CD8-positive, alpha-beta memory T cell (primary cell): Measurements from ENCODE around the gene MAGEA6. TPM values are rescaled to one million over a fixed set of nuclear protein-coding genes. Genes with fewer than 3 reads are reported as not detected.
"Not testable (repeated sequence)": the region's sequence is repeated elsewhere in the genome, so short reads cannot be mapped to it uniquely, and the experiment has no call there.

Experiments used
- CTCF ChIA-PET: fragments of 350-600 bp; sonication (Branson Sonifier 250); formaldehyde crosslinking; loops from one replicate; lab custom pipeline; 2021; ENCODE audit warnings: antibody characterized with exemption; lab: Charles Lee
- POLR2A ChIA-PET: fragments of 350-600 bp; sonication (Branson Sonifier 250); formaldehyde crosslinking; loops from one replicate; lab custom pipeline; 2021; ENCODE audit warnings: antibody characterized with exemption; lab: Charles Lee
- DNase-seq, 5 donors: peaks; one replicate each; pipeline versions ENCODE4 v3.0.0 to v3.0.0-alpha.2; 2020 to 2022; ENCODE audit warnings: mixed read lengths in 1 of 5
- H3K27ac ChIP-seq: one replicate; pipeline ENCODE4 v1.7.0; 2013; ENCODE audit warnings: low read depth, mild to moderate bottlenecking, low read length, moderate library complexity
- H3K27me3 ChIP-seq: 2 replicates; pipeline ENCODE4 v1.7.0; 2013; ENCODE audit warnings: low read length, mild to moderate bottlenecking; ENCODE audit not compliant: insufficient read depth, poor library complexity, severe bottlenecking
- H3K36me3 ChIP-seq: 2 replicates; pipeline ENCODE4 v1.7.0; 2013; ENCODE audit warnings: mild to moderate bottlenecking, low read length, moderate library complexity; ENCODE audit not compliant: insufficient read depth
- H3K4me1 ChIP-seq: 2 replicates; pipeline ENCODE4 v1.7.0; 2013; ENCODE audit warnings: mild to moderate bottlenecking, low read length, moderate library complexity; ENCODE audit not compliant: insufficient read depth
- H3K4me3 ChIP-seq: 2 replicates; pipeline ENCODE4 v1.7.0; 2013; ENCODE audit warnings: mild to moderate bottlenecking, low read length
- H3K9me3 ChIP-seq: 2 replicates; pipeline ENCODE4 v1.7.0; 2013; ENCODE audit warnings: mild to moderate bottlenecking, low read length
- H3K27ac Mint-ChIP-seq, 8 donors: one replicate each; pipeline ENCODE4 v1.8.0; 2020 to 2021; ENCODE audit warnings: mixed read lengths in 8 of 8, mild to moderate bottlenecking in 6 of 8, inconsistent platforms in 3 of 8, moderate library complexity in 3 of 8
- H3K27me3 Mint-ChIP-seq, 2 donors: one replicate each; pipeline ENCODE4 v1.8.0; 2020 to 2021; ENCODE audit warnings: mixed read lengths in 2 of 2, mild to moderate bottlenecking in 1 of 2, moderate library complexity in 1 of 2
- H3K36me3 Mint-ChIP-seq, 3 donors: one replicate each; pipeline ENCODE4 v1.8.0; 2020 to 2021; ENCODE audit warnings: mixed read lengths in 3 of 3, inconsistent platforms in 1 of 3, mild to moderate bottlenecking in 1 of 3
- H3K4me1 Mint-ChIP-seq, 3 donors: one replicate each; pipeline ENCODE4 v1.8.0; 2020 to 2021; ENCODE audit warnings: mixed read lengths in 3 of 3, inconsistent platforms in 1 of 3, mild to moderate bottlenecking in 1 of 3
- H3K4me3 Mint-ChIP-seq, 7 donors: one replicate each; pipeline ENCODE4 v1.8.0; 2020 to 2021; ENCODE audit warnings: mixed read lengths in 7 of 7, mild to moderate bottlenecking in 6 of 7, moderate library complexity in 4 of 7, inconsistent platforms in 2 of 7
- H3K9me3 Mint-ChIP-seq, 5 donors: one replicate each; pipeline ENCODE4 v1.8.0; 2020 to 2022; ENCODE audit warnings: mixed read lengths in 5 of 5, mild to moderate bottlenecking in 3 of 5, moderate library complexity in 2 of 5, inconsistent platforms in 1 of 5
- polyA plus RNA-seq: library from polyadenylated mRNA; unstranded; fragments of 300-500 nt; fragmentation: Illumina TruSeq; gene quantifications from one replicate; pipeline ENCODE4 v1.2.3, GENCODE V29; 2021
- total RNA-seq, 2 experiments: library from RNA; stranded (reverse); gene quantifications; one replicate each; pipeline ENCODE4 v1.2.3, GENCODE V29; 2021

Gene MAGEA6
- total and polyA plus RNA-seq, 3 experiments from 2014 or later, result not detected

GRCh38 chrX:152738560-152738959 is 30.9 kb downstream of the MAGEA6 start:
- no peak overlapping the region for H3K27ac Mint-ChIP-seq
- Histone ChIP-seq H3K9me3 (no peaks in the 10 kb centered on the region), H3K4me3 (no peak overlapping the region), H3K4me1 (no peaks in the 10 kb centered on the region), H3K27me3 (no peaks in the 10 kb centered on the region), H3K27ac (no peak overlapping the region), H3K36me3 (no peaks in the 10 kb centered on the region)
- H3K4me3 Mint-ChIP-seq, result no peak overlapping the region
- H3K27me3 Mint-ChIP-seq, result peaks cover 0 to 14% of the 10 kb centered on the region in 2 donors
- POLR2A ChIA-PET, result no interaction called here
- no peaks in the 10 kb centered on the region for H3K4me1 Mint-ChIP-seq
- no peaks in the 10 kb centered on the region for H3K36me3 Mint-ChIP-seq
- H3K9me3 Mint-ChIP-seq, result no peaks in the 10 kb centered on the region
- CTCF ChIA-PET, result no interaction called here
- no peak for DNase-seq

GRCh38 chrX:152736528-152736927 is 33.0 kb downstream of the MAGEA6 start:
- H3K36me3 Mint-ChIP-seq, H3K27me3 Mint-ChIP-seq, DNase-seq, H3K4me1 ChIP-seq, H3K27ac ChIP-seq, H3K9me3 ChIP-seq, H3K4me1 Mint-ChIP-seq, H3K36me3 ChIP-seq, POLR2A ChIA-PET, H3K4me3 ChIP-seq, H3K4me3 Mint-ChIP-seq, H3K27ac Mint-ChIP-seq, H3K9me3 Mint-ChIP-seq, H3K27me3 ChIP-seq, CTCF ChIA-PET: not testable (repeated sequence)

DNA sequence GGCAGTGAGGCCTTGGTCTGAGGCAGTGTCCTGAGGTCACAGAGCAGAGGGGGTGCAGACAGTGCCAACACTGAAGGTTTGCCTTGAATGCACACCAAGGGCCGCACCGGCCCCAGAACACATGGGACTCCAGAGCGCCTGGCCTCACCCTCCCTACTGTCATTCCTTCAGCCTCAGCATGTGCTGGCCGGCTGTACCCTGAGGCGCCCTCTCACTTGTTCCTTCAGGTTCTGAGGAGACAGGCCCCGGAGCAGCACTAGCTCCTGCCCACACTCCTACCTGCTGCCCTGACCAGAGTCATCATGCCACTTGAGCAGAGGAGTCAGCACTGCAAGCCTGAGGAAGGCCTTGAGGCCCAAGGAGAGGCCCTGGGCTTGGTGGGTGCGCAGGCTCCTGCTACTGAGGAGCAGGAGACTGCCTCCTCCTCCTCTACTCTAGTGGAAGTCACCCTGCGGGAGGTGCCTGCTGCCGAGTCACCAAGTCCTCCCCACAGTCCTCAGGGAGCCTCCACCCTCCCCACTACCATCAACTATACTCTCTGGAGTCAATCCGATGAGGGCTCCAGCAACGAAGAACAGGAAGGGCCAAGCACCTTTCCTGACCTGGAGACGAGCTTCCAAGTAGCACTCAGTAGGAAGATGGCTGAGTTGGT is 33.5 kb downstream of the MAGEA6 start:
- Histone ChIP-seq H3K27ac (no peak overlapping the region), H3K4me1 (no peaks in the 10 kb centered on the region), H3K9me3 (no peaks in the 10 kb centered on the region), H3K27me3 (no peaks in the 10 kb centered on the region), H3K4me3 (no peak overlapping the region), H3K36me3 (no peaks in the 10 kb centered on the region)
- Mint-ChIP-seq H3K9me3 (no peaks in the 10 kb centered on the region), H3K27me3 (peaks cover 0 to 5% of the 10 kb centered on the region in 2 donors), H3K4me1 (no peaks in the 10 kb centered on the region), H3K36me3 (no peaks in the 10 kb centered on the region), H3K27ac (no peak overlapping the region), H3K4me3 (no peak overlapping the region)
- POLR2A ChIA-PET, result no interaction called here
- CTCF ChIA-PET, result no interaction called here
- no peak for DNase-seq

DNA sequence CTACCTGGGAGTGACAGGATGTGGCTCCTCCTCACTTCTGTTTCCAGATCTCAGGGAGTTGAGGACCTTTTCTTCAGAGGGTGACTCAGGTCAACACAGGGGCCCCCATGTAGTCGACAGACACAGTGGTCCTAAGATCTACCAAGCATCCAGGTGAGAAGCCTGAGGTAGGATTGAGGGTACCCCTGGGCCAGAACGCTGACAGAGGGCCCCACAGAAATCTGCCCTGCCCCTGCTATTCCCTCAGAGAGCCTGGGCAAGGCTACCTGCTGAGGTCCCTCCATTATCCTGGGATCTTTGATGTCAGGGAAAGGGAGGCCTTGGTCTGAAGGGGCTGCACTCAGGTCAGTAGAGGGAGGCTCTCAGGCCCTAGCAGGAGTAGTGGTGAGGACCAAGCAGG is 34.4 kb downstream of the MAGEA6 start:
- POLR2A ChIA-PET, result no interaction called here
- no peaks in the 10 kb centered on the region for H3K4me1 Mint-ChIP-seq
- no peaks in the 10 kb centered on the region for H3K27me3 Mint-ChIP-seq
- Histone ChIP-seq H3K4me1 (no peaks in the 10 kb centered on the region), H3K4me3 (no peak overlapping the region), H3K9me3 (no peaks in the 10 kb centered on the region), H3K27me3 (no peaks in the 10 kb centered on the region), H3K36me3 (no peaks in the 10 kb centered on the region), H3K27ac (no peak overlapping the region)
- no peak overlapping the region for H3K4me3 Mint-ChIP-seq
- no peak for DNase-seq
- H3K36me3 Mint-ChIP-seq, result no peaks in the 10 kb centered on the region
- CTCF ChIA-PET, result no interaction called here
- H3K9me3 Mint-ChIP-seq, result no peaks in the 10 kb centered on the region
- no peak overlapping the region for H3K27ac Mint-ChIP-seq

DNA sequence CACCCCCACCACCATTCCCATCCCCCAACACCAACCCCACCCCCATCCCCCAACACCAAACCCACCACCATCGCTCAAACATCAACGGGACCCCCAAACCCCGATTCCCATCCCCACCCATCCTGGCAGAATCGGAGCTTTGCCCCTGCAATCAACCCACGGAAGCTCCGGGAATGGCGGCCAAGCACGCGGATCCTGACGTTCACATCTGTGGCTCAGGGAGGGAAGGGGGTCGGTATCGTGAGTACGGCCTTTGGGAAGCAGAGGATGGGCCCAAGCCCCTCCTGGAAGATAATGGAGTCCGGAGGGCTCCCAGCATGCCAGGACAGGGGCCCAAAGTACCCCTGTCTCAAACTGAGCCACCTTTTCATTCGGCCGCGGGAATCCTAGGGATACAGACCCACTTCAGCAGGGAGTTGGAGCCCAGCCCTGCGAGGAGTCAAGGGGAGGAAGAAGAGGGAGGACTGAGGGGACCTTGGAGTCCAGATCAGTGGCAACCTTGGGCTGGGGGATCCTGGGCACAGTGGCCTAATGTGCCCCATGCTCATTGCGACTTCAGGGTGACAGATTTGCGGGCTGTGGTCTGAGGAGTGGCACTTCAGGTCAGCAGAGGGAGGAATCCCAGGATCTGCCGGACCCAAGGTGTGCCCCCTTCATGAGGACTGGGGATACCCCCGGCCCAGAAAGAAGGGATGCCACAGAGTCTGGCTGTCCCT is 35.2 kb downstream of the MAGEA6 start:
- H3K36me3 Mint-ChIP-seq, H3K4me1 Mint-ChIP-seq, H3K4me3 Mint-ChIP-seq, DNase-seq, POLR2A ChIA-PET, CTCF ChIA-PET, H3K9me3 ChIP-seq, H3K27me3 ChIP-seq, H3K27me3 Mint-ChIP-seq, H3K27ac Mint-ChIP-seq, H3K4me1 ChIP-seq, H3K9me3 Mint-ChIP-seq, H3K4me3 ChIP-seq, H3K36me3 ChIP-seq: not testable (repeated sequence)
- H3K27ac ChIP-seq, result peak overlapping the region; percentile 31

GRCh38 chrX:152733261-152733975 is 36.1 kb downstream of the MAGEA6 start, which contains the start of the genes CSAG1 and MAGEA12:
Gene CSAG1, minus strand, starts transcription at chrX:152733721. Its CDS starts 1,261 bp downstream, at chrX:152732460.
Gene MAGEA12, plus strand, starts transcription at chrX:152733757. Its CDS starts 2,405 bp downstream, at chrX:152736162.
- no peak within 1 kb of the TSS for H3K4me3 ChIP-seq
- no peak within 1 kb of the TSS for H3K4me3 Mint-ChIP-seq
- H3K27ac ChIP-seq, result peak within 1 kb of the TSS; percentile 38
- no peaks in the 10 kb centered on the region for H3K9me3 ChIP-seq
- H3K9me3 Mint-ChIP-seq, result no peaks in the 10 kb centered on the region
- no peaks in the 10 kb centered on the region for H3K27me3 ChIP-seq
- no peaks in the 10 kb centered on the region for H3K4me1 Mint-ChIP-seq
- no peaks in the 10 kb centered on the region for H3K36me3 ChIP-seq
- CTCF ChIA-PET, result no interaction called here
- H3K27ac Mint-ChIP-seq, result no peak within 1 kb of the TSS
- DNase-seq, result no peak
- H3K36me3 Mint-ChIP-seq, result no peaks in the 10 kb centered on the region
- POLR2A ChIA-PET, result no interaction called here
- peaks cover 0 to 1% of the 10 kb centered on the region in 2 donors for H3K27me3 Mint-ChIP-seq
- no peaks in the 10 kb centered on the region for H3K4me1 ChIP-seq

GRCh38 chrX:152725409-152725808 is 44.1 kb downstream of the MAGEA6 start:
- CTCF ChIA-PET, result no interaction called here
- no peak overlapping the region for H3K4me3 Mint-ChIP-seq
- H3K9me3 ChIP-seq, result no peaks in the 10 kb centered on the region
- POLR2A ChIA-PET, result no interaction called here
- no peaks in the 10 kb centered on the region for H3K36me3 Mint-ChIP-seq
- H3K27me3 Mint-ChIP-seq, result peaks cover 1 to 7% of the 10 kb centered on the region in 2 donors
- peaks cover 0 to 2% (median 0%) of the 10 kb centered on the region in 5 donors for H3K9me3 Mint-ChIP-seq
- H3K27ac ChIP-seq, result no peak overlapping the region
- no peak for DNase-seq
- no peak overlapping the region for H3K4me3 ChIP-seq
- H3K4me1 ChIP-seq, result no peaks in the 10 kb centered on the region
- H3K27ac Mint-ChIP-seq, result no peak overlapping the region
- H3K27me3 ChIP-seq, result no peaks in the 10 kb centered on the region
- no peaks in the 10 kb centered on the region for H3K36me3 ChIP-seq
- no peaks in the 10 kb centered on the region for H3K4me1 Mint-ChIP-seq
